Stimulated activated CD4-positive, alpha-beta T cell treated with anti-CD3 and anti-CD28 coated beads, Interleukin-4, amount 100 ng/mL, for 1 hour (primary cell): Measurements from ENCODE around the gene ZYG11A.

Experiments
- DNase-seq: peaks from one replicate; pipeline ENCODE4 v3.0.0-alpha.2; 2020

Gene ZYG11A

DNA sequence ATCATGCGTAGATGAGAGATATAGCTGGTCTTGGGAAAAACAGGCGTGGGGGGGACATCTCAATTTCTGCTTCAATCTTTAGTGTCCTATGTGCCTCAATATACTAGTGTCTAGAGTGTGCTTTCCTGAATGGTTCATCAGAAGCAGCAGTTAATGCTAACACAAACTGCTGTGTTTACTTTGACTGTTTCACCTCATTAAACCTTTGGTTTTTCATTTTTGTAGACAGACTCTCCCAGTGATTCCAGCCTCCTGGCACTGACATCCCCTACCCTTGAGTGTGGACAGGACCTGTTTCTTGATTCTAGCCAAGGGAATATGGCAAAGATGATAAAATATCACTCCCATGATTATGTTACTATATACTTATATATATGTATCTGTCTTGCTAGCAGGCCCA is 37.6 kb downstream of the ZYG11A start:
- no peak for DNase-seq

- no peak for DNase-seq
Measured at GRCh38 chr1:52887483-52887882, 44.9 kb downstream of the ZYG11A start.

GRCh38 chr1:52892424-52893215 is 50.1 kb downstream of the ZYG11A start:
- no peak for DNase-seq

- no peak for DNase-seq
Measured at GRCh38 chr1:52899445-52899894, 56.9 kb downstream of the ZYG11A start.

- no peak for DNase-seq
Measured at GRCh38 chr1:52900402-52900801, 57.8 kb downstream of the ZYG11A start.

DNA sequence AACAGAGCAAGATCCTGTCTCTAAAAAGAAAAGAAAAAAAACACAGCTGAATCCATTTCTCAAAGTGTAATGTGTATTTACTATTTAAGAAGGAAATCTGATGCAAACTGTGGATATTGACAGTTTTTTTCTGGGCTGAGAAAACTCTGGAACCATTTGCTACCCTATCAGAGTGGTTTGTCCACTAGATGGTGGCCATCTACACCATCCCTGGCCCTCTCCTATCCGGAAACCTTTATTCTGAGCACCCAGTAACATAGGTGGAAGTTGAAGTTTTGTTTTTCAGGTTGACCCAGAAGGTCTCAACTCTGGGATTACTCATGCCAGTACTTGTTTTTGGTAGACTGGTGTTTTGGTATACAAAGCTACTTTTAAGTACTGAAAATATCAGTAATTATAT is 58.8 kb downstream of the ZYG11A start:
- DNase-seq, result no peak

DNA sequence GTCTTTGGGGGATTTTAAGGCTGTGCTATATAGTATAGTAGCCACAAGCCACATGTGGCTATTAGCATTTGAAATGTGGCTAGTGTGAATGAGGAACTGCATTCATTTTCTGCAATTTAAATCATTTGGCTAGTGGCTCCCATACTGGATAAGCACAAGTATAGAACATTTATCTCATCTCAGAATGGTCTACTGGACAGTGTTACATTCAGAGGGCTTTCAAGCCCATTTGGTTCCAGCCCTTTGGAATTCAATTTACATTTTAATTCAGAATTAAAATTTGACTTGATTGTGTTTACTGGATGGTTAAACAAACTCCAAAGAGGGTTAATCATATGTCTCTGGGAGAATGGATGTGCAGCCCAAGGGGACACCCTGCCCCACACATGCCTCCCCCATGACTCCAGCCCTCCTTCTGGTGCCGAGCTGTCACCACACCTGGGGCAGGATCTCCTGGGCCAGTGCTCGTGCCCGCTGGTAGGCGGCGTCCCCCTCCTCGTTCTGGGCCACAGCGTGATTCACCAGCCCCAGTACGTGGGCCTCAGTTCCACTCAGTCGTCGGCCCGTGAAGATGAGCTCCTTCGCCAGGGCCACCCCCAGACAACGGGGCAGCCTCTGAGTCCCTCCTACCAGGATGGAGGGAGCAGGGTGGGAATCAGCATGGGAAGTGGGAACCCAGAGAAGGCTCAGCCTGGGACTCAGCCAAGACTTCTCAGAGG is 61.8 kb downstream of the ZYG11A start:
- DNase-seq, result no peak

- DNase-seq, result peak; percentile 38
Measured at GRCh38 chr1:52904927-52905698, 62.6 kb downstream of the ZYG11A start.

DNA sequence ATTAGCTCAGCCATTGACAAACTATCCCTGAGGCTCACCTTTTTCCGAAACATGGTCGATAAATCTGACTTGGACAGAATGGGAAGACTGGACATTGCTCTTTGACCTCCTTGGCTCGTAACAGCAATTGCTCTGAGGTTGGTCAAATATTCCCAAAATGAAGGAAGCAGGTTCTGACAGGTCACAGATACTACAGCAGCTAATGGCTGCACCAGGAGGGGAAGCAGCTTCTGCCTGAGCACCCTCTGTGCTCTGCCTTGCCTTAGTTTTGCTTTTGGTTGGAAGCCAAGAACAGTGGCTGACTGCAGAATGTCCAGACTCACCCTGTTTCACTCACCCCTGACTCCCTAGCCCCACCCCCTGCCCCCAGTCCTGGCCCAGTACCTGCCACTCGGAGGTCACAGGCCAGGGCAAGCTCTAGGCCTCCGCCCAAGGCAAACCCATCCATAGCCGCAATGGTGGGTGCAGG is 63.6 kb downstream of the ZYG11A start:
- no peak for DNase-seq

- DNase-seq, result no peak
Measured at GRCh38 chr1:52907068-52907811, 64.7 kb downstream of the ZYG11A start.

- no peak for DNase-seq
Measured at GRCh38 chr1:52907812-52908153, 65.2 kb downstream of the ZYG11A start.

DNA sequence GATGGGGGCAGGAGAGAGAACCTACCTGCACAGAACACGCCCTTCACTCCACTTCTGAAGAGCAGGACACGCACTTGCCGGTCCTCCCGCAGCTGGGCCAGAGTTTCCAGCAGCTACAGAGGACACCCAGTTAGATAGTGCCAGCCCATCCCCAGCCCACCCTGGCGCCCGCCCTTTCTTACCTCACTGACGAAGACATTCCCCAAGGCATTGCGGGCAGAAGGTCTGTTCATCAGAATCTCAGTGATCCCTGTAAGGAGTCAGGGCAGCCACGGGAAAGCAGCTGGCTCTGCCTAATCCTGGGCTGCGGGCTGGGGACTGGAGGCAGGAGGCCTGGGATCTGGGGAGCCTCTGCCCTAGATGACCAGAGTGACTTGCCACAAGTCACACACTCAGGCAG is 69.0 kb downstream of the ZYG11A start:
- DNase-seq, result no peak

GRCh38 chr1:52913014-52913413 is 70.5 kb downstream of the ZYG11A start:
- DNase-seq, result no peak

- peak; percentile 6 for DNase-seq
Measured at GRCh38 chr1:52913537-52913936, 71.0 kb downstream of the ZYG11A start.

GRCh38 chr1:52914463-52914862 is 71.9 kb downstream of the ZYG11A start:
- DNase-seq, result no peak

GRCh38 chr1:52915211-52915854 is 72.8 kb downstream of the ZYG11A start:
- DNase-seq, result no peak

DNA sequence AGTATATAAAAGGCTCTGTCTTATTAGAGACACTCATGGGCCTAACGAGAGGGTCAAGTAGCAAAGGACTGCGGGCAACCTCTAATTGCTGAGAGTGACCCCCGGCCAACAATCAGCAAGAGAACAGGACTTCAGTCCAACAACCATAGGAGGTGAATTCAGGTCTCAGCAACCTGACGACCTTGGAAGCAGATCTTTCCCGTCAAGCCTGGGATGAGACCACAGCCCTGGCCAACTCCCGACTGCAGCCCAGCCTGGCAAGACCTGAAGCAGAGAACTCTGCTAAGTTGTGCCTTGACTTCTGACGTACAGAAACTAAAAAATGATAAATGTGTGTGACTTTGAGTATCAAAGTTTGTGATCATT is 73.3 kb downstream of the ZYG11A start:
- DNase-seq, result no peak

- no peak for DNase-seq
Measured at GRCh38 chr1:52916241-52916975, 73.8 kb downstream of the ZYG11A start.

- no peak for DNase-seq
Measured at GRCh38 chr1:52917156-52917555, 74.6 kb downstream of the ZYG11A start.

- DNase-seq, result no peak
Measured at GRCh38 chr1:52917581-52917980, 75.0 kb downstream of the ZYG11A start.

DNA sequence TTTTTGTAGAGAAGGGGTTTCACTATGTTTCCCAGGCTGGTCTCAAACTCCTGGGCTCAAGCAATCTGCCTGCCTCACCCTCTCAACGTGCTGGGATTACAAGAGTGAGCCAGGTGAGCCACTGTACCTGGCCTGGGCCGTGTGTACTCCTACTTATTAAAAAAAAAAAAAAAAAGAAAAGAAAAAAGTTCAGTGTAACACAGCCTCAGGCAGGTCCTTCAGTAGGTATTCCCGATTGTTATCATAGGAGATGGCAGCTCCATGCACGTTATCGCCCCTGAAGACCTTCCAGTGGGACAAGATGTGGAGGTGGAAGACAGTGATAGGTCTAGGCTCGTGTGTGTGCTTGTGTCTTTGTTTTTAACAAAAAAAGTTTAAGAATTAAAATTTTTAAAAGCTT is 75.6 kb downstream of the ZYG11A start:
- DNase-seq, result no peak
